ENCODE data around the gene ITPR2. TPM values are rescaled to one million over a fixed set of nuclear protein-coding genes. Genes with fewer than 3 reads are reported as not detected.

Gene ITPR2
- total and polyA plus RNA-seq, 2 of the 13 experiments (the other 11 are each of a cell fraction or from before 2014, with no cell fraction given): 31.9 to 81.9 TPM

- TF ChIP-seq IKZF5 (CRISPR knock-in tag; IDR thresholded peaks at IDR 0.05) (peak; percentile 89), HMG20A (CRISPR knock-in tag; IDR thresholded peaks at IDR 0.05; ENCODE audit: borderline replicate concordance) (peak; percentile 97), ZNF713 (CRISPR knock-in tag; IDR thresholded peaks at IDR 0.05) (no peak), ZNF614 (CRISPR knock-in tag; IDR thresholded peaks at IDR 0.05; ENCODE audit: borderline replicate concordance) (peak; percentile 91), ZNF224 (CRISPR knock-in tag; IDR thresholded peaks at IDR 0.05) (no peak), EED (CRISPR knock-in tag; IDR thresholded peaks at IDR 0.05) (no peak), ZBTB25 (CRISPR knock-in tag; IDR thresholded peaks at IDR 0.05) (no peak; the same call in 1 of the 2 replicates), SATB2 (CRISPR knock-in tag; IDR thresholded peaks at IDR 0.05) (no peak), ATRX (CRISPR knock-in tag; IDR thresholded peaks at IDR 0.05; ENCODE audit: borderline replicate concordance) (no peak), HNRNPK (IDR thresholded peaks at IDR 0.05; ENCODE audit: low read depth, low read length, poor library complexity, severe bottlenecking) (no peak), ZNF75D (CRISPR knock-in tag; IDR thresholded peaks at IDR 0.05; ENCODE audit: borderline replicate concordance) (no peak), PHB2 (IDR thresholded peaks at IDR 0.05; ENCODE audit: partially characterized antibody) (no peak), PATZ1 (CRISPR knock-in tag; IDR thresholded peaks at IDR 0.05) (peak; percentile 49), TIGD3 (CRISPR knock-in tag; IDR thresholded peaks at IDR 0.05; ENCODE audit: borderline replicate concordance) (no peak), SRSF1 (optimal IDR thresholded peaks at IDR 0.05; ENCODE audit: low read depth, low read length) (no peak), ZGPAT (CRISPR knock-in tag; IDR thresholded peaks at IDR 0.05) (peak; percentile 89), PRDM15 (CRISPR knock-in tag; IDR thresholded peaks at IDR 0.05) (no peak; the same call in 1 of the 2 replicates)
Measured at GRCh38 chr12:26744697-26745440, 88.1 kb downstream of the ITPR2 start (continued).
